Amygdala (tissue), 56 donors: ENCODE data around the gene FMNL2.

Experiments used
- DNase-seq, 56 donors: peaks; one replicate each; lab custom pipeline; 2025; lab: John Stamatoyannopoulos, UW

FMNL2 gene

DNA sequence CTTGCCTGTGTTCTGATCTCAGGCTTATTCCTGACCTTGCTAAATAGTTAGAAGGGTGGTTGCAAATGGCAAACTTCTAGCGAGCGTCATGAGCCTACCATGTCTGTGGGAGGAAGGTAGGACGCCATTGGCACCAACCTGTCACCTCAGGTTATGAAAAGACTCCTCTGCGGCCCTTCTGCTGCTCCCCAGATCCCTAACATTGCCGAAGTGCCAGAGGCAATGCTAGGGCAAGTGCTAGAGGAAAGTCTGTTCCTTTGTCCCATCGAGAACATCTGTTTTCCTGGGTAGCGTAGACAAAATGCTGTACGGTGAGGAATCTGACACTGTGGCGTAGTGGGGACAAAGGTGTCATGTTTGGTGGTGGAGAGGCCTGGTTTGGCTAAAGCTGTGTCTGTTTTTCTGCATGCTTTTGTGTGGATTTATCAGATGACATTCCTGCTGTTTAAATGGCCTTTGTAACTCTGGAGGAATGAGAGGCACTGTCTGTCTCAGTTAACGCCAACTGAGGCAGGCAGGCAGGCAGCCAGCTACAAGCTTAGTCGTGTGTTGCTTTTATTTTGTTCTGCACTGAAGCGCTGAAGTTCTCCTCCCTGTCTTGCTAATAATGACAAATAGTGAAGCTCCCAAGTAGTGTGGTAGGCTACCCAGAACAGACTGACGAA, 288.2 kb downstream of the FMNL2 start:
- peak in 4 of 56 donors; percentile 9 to 30 (median 10) for DNase-seq

- no peak for DNase-seq
These were observed 288.8 kb downstream of the FMNL2 start for GRCh38 chr2:152623775-152624174.

- no peak for DNase-seq
These were observed 289.8 kb downstream of the FMNL2 start for GRCh38 chr2:152624805-152625204.

DNA sequence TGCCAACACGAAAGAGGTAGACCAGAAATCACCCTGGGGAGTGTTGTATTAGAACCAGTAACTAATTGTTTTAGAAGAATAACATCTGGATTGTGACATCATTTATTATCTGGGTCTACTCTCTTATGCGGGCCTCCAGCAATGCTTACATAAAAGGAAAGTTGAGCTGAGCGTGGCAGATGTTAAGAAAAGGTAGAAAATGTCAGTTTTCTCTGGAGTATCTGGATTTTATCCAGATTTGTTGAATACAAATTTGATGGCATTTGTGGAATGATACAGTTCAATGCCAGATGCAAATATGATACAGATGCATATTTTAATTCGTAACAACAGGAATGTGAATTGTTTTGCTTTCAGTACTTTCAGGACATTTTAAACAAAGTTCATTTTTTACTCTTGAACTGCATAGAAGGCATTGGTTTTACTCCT, 292.0 kb downstream of the FMNL2 start:
- no peak for DNase-seq

DNA sequence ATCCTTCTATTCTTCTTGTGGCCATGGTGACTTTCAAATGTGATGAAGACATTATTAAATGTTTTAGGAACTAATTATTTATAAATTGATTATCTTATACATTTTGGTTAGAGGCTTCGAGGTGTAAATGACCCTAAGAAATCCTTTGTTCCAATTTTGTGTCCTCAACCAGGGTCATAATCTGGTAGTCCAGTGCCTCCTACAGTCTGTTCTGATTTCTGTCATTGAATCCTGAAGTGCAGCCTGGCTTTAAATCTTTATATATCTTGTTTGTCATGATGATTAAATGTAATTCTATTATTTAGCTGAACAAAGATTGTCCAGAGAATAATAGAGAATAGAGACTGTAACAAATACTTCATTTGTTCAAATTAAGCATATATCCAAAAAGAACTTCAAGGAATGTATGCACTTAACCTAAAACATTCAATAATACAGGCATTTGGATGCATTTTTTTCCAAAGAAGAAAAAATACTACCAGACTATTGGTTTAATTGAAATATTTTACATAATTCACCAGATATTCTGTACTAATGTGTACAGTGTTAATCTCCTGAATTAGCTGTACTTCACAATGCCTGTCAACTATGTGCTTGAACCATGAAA, 292.5 kb downstream of the FMNL2 start:
- DNase-seq = peak in 3 of 56 donors; percentile 6 to 22 (median 15)

- no peak for DNase-seq
These were observed 294.2 kb downstream of the FMNL2 start for GRCh38 chr2:152629202-152629601.

- DNase-seq = no peak
These were observed 295.5 kb downstream of the FMNL2 start for GRCh38 chr2:152630466-152630865.

- no peak for DNase-seq
These were observed 297.8 kb downstream of the FMNL2 start for GRCh38 chr2:152632736-152633135.

DNA sequence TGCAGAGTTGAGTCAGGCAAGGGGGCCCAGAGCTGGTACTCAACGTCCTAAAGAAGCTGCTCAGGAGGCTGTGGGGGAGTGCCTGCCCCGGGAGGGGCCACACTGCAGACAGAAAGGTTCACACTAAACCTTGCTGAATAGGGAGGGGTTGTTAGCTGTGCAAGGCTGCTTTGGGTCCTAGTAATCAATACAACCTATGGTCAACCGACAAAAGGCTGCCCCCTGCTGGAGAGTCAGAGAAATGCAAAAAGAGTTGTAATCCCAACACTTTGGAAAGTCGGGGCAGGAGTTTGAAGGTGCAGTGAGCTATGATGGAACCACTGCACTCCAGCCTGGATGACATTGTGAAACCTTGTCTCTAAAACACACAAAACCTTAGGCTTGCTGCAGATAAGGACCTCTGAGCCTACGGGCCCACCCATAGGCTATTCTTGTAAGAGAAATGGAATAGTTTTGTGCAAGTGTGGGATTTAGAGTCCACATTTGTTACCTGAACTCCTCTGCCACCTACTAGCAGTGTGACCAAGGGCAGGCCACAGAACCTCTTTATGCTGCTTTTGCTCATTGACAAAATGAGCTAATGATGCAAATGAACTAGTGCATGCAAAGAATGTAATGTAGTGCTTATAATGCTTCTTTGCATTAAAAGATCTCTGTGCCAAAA, 300.8 kb downstream of the FMNL2 start:
- DNase-seq = peak in 38 of 56 donors; percentile 8 to 75 (median 27)

GRCh38 chr2:152637251-152637650, 302.3 kb downstream of the FMNL2 start:
- DNase-seq = no peak

GRCh38 chr2:152638056-152638455, 303.1 kb downstream of the FMNL2 start:
- no peak for DNase-seq

DNA sequence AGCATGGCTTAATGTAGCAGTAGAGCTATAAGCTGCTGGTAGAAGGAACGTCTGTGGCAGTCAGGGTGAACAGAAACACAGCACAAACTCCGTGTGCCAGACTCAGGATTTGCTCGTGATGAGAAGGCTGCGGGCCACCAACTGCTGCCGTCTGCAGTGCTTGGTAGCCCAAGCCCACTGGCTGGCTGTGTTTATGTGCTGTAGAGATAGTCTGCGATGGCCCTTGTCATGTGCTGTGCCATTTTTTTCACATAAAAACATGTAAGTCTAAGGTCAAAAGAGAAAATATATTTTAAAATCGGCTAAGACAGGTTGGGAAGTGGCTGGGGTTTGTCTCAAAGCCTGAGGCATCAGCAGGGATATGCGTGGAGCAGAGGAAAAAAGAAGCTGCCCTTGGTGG, 303.6 kb downstream of the FMNL2 start:
- no peak for DNase-seq

DNA sequence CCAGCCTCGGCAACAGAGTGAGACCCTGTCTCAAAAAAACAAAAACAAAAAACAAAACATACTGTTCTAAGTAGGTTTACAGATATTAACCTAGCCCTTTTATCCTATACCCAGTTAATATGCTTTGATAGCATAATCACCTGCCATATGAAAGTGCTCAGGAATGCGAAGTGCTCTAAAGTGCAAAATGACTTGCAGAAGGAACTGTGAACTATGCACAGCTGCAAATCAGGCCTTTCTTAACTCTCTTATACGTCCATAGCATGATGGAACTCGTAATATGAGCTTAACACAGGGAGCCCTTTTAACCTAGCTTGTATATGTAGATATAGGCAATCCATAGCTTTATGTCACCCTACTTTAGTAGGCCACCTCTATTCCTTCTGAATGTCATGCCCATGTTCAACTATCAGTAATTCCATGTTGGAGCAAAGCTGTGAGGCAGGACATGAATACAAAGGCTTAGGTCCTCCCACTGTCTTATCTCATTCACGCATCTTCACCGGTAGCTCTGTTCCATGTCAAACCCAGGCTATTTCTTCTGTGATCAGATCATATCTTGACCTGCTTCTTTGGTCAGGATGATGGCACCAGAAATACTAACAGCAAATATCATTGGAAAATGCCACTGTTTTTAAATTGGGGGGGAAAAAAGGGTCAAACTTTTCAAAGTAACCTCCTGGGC, 309.4 kb downstream of the FMNL2 start:
- DNase-seq = no peak

- no peak for DNase-seq
These were observed 311.3 kb downstream of the FMNL2 start for GRCh38 chr2:152646264-152646663.

DNA sequence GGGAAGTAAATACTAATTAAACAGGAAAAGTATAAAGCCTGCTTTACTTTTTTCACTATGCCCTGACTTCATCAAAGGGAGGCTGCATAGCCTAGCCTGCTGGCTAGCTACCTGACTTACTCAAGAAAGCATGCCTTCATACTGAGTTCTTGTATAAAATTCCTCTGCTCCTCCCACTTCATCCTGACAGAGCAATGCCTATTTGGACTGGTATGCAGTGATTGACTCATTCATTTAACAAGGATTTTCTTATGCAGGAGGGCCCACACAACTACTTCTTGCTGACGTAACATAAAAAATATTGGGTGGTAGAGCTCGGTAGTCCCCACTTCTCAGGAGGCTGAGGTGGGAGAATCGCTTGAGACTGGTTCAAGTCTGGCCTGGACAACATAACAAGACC, 311.8 kb downstream of the FMNL2 start:
- DNase-seq = no peak

DNA sequence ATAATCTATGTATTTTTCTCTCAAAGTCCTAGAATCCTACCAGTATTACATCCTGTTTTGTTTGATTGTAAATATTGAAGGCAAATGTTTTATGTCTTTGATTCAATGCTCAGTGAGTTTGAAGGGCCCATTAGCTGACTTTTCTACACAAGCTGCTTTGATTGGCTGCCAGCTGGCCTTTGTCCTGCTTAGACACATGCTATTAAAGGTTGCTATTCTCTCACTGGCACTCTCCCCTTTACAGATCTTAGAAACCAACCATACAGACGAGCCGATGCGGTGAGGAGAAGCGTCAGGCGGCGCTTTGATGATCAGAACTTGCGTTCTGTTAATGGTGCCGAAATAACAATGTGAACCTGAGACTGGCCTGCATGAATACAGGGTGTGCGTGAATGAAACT, 312.6 kb downstream of the FMNL2 start:
- peak in 29 of 56 donors; percentile 7 to 68 (median 36) for DNase-seq

- no peak for DNase-seq
These were observed 313.4 kb downstream of the FMNL2 start for GRCh38 chr2:152648336-152648735.

DNA sequence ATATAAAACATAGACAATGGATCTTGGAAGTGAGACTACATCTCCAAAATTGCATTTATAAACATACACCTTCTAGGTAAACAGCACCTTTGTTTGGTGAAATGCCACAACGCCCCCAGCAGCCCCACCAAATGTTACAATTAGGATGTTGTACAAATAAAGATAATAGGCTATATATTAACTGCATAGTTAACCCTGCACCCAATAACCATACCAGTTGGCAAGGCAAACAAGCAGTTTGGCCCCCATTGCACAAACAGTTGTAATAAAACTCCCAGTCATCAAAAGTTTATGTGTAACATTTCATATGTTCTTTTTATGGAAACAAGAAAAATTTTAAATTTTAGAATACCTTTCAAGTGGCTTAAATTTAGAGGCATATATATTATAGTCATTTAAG, 315.0 kb downstream of the FMNL2 start:
- DNase-seq = no peak

GRCh38 chr2:152650768-152651371, 315.9 kb downstream of the FMNL2 start:
- no peak for DNase-seq

GRCh38 chr2:152651834-152652233, 316.9 kb downstream of the FMNL2 start:
- no peak for DNase-seq

GRCh38 chr2:152655880-152656279, 320.9 kb downstream of the FMNL2 start:
- no peak for DNase-seq
